Left renal cortex interstitium (tissue), 4 donors: ENCODE data around the gene PRKCB. TPM values are rescaled to one million over a fixed set of nuclear protein-coding genes. Genes with fewer than 3 reads are reported as not detected.
"Not testable (repeated sequence)": the region's sequence is repeated elsewhere in the genome, so short reads cannot be mapped to it uniquely, and the experiment has no call there.

ENCODE experiments used
- DNase-seq, 4 donors: peaks; one replicate each; pipeline ENCODE4 v3.0.0-alpha.2; 2013; ENCODE audit warnings: low read depth in 4 of 4, low spot score in 2 of 4, missing footprints in 1 of 4
- polyA plus RNA-seq, 4 donors: library from polyadenylated mRNA; unstranded; fragments of 120-200 nt; gene quantifications; one replicate each; pipeline ENCODE4 v1.2.1, GENCODE V29; 2013; ENCODE audit not compliant: insufficient read length in 4 of 4

The PRKCB gene
- polyA plus RNA-seq, 4 donors, result 3.8 to 5.1 (median 4.7) TPM

DNA sequence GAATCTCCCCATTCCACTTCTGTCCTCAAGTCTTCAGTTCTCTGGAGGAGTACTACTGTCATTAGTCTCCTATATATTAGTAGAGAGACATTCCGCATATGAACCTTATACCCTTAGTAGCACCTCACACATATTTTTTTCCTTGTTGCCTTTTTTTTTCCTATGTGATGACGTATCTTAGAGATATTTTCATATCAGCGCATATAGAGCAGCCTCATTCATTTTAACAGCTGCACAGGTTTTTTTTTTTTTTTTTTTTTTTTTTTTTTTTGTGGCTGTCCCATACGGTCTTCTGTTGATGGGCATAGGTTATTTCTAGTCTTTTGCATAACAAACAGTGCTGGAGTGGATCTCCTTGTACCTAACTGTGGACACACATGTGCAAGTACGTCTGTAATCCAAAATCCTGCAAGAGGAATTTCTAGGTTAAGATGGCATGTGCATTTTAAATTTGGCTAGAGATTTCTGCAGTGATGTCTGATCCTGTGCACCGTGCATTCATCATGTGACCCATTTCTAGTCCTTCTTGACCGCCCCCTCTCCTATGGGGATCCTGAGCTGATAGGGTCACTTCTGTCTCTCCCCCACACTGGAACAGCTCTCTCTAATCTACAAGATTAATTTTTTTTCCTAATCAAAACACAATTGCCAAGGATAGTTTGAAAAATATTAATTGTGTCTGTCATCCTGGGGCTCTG lies 64.8 kb downstream of the PRKCB start:
- DNase-seq, result no peak

DNA sequence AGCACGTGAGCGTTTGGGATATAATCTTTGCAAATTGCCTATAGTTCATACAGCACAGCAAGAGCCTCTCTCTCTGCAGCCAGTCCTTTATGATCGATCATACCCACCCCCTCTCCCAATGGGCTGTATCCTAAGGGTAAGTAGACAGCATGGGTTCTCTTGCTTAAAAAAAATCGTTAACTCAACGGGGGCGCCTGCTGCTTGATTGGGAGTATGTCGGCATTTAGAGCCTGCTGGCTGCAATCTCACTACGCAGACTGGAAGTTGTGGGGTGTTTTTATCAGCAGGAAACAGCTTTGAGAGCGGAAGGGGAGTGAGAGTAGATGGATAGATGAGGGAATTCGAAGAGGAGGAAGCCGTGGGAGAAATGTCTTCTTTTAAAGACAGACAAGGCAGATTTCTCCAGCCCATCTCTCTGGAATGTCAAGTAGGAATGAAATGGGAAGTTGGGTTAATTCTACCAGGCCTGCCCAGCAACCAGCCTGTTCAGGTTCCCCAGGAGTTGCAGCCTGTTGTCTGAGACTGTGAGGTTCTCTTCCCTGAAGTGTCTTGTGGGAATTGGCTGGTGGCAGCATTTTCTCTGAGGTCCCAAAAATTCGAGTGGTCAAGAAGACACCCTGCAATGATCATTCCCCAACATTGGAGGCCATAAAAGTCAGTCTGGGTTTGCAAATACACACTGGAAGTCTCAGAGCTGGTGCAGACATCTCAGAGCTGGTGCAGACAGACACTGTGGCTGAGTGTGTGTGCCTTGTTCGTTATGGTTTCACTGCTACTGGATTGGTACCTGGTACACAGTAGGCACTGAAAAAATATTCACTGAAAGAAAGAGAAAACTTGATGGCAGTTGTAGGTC lies 65.6 kb downstream of the PRKCB start:
- no peak for DNase-seq

DNA sequence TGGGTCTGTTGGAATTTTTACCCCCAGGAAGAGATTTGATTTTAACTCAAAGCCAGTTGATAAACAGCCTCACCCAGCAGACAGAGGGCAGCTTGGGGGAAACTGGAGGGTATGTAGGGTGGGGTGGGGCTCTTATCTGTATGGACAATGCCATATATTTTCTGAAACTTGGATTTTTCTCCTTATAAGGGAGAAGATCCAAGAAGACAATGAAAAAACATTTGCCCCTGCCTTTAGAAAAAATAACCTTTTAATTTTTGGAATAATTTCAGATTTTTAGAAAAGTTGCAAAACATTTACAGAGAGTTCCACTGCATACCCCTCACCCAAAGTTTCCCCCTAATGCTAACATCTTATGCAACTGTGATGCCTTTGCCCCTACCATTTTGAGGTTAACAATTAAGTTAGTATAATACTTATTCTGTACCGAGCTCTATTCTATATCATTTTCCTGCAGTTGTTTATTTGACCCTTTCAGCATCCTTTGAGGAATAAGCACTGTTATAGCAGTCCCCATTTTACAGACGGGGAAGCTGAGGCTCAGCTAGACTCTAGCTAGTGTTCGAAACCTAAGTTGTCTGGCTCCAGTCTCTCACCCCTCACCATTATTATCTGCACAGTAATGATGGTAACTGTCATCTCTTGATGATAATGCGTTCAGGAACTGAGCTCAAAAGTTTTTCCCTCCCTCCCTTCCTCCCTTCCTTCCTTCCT lies 66.4 kb downstream of the PRKCB start:
- DNase-seq, result no peak

DNA sequence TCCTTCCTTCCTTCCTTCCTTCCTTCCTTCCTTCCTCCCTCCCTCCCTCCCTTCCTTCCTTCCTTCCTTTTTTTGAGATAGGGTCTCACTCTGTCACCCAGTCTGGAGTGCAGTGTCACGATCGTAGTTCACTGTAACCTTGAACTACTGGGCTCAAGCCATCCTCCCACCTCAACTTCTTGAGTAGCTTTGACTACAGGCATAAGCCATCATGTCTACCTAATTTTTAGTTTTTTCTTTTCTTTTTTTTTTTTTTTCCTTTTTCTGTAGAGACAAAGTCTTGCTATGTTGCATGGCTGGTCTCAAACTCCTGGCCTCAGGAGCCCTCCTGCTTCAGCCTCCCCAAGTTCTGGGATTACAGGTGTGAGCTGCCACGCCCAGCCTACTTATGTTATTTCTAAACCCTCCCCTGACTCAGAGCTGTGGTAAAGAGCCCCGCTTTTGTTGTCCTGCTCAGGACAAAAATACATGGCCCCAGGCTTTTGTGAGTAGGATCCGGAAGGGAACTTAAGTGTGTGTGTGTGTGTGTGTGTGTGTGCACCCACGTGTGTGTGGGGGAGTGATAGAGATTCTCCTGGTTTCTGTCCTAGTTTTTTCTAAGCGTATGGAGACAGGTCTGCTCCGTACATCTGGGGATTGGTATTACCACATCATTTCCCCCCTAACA lies 67.1 kb downstream of the PRKCB start:
- DNase-seq, result no peak

DNA sequence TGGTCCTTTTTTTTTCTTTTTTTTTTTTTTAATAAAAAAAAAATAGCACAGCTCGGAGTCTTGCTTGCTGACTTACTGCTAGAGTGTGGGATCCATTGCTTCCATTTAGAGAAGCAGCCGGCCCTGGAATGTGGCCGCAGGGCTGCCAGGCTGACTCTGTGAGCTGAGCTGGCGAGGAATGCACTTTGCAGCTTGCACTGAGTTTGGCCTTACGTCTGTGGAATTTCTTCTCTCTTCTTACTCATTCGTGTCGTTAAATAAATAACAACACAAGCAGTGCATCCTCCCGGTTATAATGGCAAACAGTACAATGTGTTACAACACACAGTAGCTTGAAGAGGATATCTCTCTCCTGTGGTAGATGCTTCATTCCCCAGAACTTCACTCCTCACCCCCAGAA lies 69.2 kb downstream of the PRKCB start:
- DNase-seq, result peak in 3 of 4 donors; percentile 8 to 19 (median 15)

DNA sequence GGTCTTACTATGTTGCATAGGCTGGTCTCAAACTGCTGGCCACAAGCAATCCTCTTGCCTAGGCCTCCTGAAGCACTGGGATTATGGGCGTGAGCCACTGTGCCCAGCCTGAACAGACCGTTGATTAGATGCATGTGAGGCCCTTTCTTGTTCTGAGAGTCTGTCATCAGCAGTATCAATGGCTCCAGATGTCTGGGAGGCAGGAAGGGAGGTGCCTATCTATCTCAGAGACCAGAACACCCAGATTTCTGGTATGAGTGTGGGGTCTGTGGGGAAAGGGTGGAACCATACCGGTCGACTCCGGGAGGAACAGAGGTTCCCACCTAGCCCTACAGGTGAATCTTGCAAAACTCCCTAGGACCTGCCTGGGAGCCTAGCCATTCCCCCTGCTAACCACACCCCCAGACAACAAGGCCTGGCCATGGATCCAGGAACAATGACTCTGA lies 71.7 kb downstream of the PRKCB start:
- DNase-seq, result no peak

DNA sequence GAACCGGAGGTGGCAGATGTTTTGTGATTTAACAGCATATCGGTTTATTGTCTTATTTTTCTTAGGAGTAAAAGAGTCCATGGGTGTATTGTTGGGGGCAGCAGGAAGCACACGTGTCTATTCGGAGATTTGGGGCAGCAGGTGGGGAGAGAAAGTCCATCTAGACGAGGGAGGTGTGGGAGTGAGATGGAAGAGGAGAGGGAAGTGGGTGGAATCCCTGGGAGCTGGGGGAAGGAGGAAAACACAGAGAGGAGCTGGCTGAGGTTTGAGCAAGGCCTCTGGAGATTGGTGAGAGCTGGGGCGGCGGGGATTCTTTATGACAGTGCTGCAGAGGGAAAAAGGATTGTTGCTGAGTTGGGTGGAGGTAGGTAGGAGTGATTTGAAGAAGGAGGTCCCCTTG lies 72.1 kb downstream of the PRKCB start:
- no peak for DNase-seq

DNA sequence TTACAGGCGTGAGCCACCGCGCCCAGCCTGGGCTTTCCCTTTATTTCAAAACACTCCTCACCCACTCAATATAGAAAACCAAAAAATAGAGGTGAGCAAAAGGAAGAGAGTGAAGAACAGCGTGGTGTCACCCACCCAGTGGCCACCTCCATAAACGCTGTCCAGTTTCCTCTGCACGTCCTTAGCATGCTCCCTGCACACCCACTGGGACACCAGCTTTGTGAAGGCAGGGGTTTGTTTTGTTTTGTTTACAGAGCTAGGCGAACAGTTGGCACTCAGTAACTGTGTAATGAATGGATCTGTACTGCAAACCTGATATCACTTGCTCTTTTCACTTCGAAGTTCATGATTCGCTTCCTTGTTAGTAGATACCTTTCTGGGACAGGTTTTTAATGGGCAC lies 73.0 kb downstream of the PRKCB start:
- DNase-seq, result no peak

DNA sequence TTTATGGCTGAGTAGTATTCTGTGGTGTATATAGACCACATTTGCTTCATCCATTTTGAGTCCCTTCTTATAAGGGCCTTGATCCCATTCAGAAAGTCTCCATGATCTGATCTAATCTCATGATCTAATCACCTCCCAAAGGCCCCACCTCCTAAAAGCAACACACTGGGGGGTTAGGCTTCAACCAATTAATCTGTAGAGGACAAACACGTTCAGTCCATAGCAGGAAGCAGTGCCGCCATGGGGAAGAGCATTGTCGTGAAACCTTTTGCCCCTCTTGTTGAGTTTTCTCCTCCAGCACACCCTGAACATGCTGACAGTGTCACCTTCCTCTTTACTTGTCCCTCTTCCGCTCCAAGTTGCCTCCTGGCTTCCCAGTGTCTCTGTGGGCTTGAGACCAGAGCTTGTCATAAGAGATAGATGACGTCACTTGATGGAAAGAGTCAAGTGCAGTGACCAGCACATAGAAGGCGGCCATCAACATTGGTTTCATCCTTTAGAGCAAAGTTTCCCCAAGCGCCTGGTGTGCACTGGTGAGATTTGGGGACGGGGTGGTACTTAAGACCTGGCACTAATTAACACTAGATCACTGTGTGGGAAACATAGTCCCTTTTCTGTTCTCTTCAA lies 74.1 kb downstream of the PRKCB start:
- DNase-seq, result no peak

DNA sequence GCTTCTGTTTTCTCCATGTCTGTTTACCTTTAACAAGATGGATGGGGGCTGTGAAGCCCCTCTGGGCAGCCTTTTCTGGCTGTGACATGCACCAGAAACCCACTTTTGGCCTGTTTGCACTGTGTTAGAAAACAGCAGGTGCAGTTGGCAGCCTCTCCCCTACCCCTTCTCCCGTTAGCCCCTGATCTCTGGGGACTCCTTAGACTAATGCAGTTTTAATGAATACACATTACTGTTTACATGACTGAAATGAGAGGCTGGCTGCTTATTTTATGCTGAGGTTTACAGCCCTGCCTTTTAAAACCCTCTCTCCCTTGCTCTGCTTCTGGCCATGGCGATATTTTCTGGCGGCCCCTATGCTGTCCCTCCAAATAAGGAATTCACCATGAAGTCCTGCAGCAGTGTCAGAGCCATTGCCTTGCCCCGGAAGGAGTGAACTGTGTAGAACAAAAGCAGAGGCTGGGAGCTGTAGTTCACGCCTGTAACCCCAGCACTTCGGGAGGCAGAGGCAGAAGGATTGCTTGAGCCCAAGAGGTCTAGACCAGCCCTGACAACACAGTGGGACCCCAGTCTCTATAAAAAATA lies 79.3 kb downstream of the PRKCB start:
- DNase-seq, result no peak

DNA sequence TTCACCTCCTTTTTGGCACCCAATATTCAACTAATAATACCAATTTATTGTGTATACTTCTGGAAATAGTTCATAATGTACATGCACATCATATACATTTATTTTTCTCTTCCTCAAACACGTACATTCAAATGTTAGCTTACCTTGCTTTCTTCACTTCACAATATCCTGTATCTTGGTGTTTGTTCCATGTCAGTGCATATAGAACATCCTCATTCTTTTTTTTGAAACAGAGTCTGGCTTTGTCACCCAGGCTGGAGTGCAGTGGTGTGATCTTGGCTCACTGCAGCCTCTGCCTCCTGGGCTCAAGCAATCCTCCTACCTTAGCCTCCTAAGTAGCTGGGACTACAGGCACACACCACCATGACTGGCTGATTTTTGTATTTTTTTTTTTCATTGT lies 80.8 kb downstream of the PRKCB start:
- not testable (repeated sequence) for DNase-seq

DNA sequence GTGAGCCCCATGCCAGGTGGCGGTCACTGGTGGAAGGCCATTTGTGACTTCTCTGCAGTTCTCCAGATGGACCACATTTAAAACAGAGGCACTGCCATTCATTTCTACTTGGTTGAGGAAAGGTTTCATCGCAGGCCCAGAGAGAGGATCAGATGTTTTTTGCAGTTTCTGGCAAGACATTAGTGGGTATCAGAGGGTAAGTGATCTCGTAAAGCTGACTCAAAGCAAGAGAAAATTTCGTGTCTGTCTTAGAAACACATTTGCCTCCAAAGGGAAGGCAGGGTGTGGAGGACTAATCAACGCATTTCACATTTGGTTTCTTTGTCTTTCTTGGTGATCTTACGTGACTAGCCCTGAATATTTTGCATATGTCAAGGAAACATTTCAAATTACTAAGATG lies 81.8 kb downstream of the PRKCB start:
- DNase-seq, result no peak

DNA sequence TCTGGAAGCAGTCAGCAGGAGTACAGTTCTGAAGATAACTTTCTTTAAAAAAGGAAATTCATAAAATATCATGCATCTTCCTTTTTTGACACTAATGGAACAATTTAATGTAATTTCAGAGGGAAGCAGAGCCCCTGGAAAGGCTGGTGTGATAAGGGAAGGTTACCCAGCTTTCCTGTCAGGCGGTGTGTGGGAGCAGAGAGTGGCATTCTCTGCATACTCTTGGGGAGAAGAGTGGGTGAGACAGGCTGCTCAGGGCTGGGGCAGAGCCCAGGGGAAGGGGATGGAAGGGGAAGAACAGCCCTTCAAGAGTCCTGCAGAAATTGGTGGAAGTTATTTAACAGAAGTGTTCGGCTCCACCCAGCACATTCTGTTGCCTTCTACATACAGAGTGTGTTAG lies 84.7 kb downstream of the PRKCB start:
- DNase-seq, result no peak

DNA sequence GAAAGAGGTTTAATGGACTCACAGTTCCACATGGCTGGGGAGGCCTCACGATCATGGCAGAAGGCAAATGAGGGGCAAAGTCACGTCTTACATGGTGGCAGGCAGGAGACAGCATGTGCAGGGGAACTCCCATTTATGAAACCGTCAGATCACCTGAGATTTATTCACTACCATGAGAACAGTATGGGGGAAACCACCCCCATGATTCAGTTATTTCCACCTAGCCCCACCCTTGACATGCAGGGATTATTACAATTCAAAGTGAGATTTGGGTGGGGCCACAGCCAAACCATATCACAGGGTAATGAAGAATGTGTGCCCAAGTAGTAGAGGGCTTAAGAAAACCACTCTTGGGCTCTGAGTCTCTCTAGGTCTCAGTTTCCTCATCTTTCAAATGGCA lies 85.1 kb downstream of the PRKCB start:
- no peak for DNase-seq

DNA sequence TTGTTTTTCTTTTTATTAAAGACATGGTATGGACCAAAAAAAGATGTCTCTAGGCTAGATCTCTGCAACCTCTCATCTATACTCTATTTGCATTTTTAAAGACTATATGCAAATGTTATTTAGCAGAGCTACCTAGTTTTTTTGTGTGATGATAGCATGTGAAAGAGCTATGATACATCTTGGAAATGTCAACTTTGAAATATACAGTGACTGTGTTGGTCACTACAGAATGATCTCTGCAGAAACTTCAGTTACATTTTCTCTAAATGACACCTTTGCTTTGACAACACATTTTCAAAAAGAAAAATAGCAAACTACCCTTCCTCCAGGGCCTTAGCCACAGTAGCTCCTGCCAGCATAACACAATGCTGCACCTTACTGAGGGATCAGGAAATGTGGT lies 86.6 kb downstream of the PRKCB start:
- DNase-seq, result no peak

DNA sequence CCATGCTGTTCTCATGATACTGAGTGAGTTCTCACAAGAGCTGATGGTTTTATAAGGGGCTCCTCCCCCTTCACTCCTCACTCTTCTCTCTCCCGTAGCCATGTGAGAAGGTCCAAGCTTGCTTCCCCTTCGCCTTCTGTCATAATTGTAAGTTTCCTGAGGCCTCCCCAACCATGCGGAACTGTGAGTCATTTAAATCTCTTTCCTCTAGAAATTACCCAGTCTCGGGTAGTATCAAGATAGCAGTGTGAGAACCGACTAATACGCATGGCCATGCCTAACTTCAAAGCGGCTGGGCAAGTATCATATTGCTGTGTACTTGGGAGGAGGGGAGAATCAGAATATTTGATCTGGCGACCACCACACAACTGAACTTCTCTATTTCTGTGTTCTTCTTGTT lies 88.3 kb downstream of the PRKCB start:
- no peak for DNase-seq

DNA sequence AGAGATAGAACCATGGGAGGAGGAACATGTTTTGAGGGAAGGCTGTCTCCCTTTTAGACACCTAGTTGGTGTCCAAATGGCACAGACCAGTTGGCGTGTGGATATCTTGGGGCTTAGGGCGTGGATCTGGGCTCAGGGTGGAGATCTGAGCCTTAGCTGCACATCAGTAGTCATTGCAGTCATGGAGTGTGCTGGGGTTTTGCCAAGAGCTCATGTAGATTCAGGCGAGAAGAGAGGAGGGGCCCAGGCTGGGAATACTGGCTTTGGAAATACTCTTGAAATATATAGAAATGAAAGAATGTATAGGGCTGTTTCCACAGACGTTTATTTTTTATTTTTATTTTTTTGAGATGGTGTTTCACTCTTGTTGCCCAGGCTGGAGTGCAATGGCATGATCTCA lies 92.0 kb downstream of the PRKCB start:
- DNase-seq, result no peak

DNA sequence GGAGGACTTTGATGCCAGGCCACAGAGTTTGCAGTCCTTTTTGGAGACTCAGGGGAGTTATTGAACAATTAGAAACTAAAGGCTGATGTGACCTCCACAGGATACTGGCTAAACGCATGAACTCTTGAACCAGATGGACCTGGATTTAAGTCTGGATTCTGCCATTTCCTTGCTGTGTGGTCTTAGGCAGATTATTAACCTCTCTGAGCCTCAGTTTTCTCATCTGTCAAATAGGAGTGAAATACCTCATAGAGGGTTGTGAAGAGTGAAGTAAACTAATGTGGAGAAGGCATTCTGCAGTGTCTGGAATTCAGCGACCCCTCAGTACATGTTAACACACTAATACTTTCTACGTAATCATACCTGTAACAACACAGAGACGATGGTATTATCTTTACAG lies 93.5 kb downstream of the PRKCB start:
- no peak for DNase-seq

DNA sequence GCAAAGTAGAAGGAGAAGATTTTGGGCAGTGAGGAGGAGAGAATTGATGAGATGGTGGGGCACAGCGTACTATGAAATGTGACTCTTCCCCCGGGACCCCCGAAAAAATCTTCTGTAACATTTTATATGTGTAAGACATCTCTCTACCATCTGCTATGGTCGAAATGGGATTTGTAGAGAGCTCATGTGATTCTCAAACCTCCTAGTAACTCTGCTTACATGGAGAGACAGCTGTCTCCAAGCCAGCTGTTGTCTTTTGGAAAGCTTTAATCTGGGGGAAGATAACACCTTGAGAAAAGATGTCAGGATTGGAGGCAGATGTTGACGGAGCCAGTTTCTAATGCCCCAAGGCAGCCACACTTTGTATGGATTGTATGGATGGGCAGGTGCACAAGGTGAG lies 94.1 kb downstream of the PRKCB start:
- no peak for DNase-seq

DNA sequence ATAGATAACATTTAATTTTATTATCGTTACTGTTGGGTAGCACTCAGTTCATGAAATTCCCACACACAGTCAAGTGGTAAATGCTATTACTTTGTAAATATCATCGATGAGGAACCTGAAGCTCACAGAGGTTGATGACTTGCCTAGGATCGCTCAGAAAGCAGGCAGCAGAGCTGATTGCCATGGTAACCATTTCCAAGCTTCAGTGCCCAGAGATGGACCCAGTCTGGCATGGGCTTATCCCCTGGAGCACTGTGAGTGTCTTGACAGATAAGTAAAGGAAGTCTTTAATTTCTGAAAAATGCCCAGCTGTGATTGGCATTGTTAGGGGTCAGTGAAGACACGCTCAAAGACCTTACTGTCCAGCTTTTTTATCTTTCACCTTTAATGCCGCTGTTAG lies 95.0 kb downstream of the PRKCB start:
- DNase-seq, result no peak
